NT2/D1 (cell line): ENCODE results near the gene GRK4.

Experiments
- SUZ12 ChIP-seq: IDR thresholded peaks from 2 replicates; pipeline ENCODE4 v1.6.1; 2011; ENCODE audit not compliant: insufficient read length, insufficient read depth; ENCODE audit errors: extremely low read depth
- ZNF274 ChIP-seq: IDR thresholded peaks from 2 replicates; pipeline ENCODE4 v1.6.1; 2011; ENCODE audit warnings: mild to moderate bottlenecking, low read depth, low read length

GRCh38 chr4:2927016-2927695 is 36.2 kb upstream of the GRK4 start:
- TF ChIP-seq SUZ12 (no peak), ZNF274 (no peak)
